ENCODE measurements around the gene SIGLEC9. TPM values are rescaled to one million over a fixed set of nuclear protein-coding genes. Genes with fewer than 3 reads are reported as not detected.
A peak's percentile ranks its signal among the peaks of the same experiment; 100 is the strongest.

Gene SIGLEC9
- total RNA-seq, 1 donor from 2014 or later, result 0.29 TPM

GRCh38 chr19:51119611-51120010 lies 5.1 kb upstream of the SIGLEC9 start:
- intact Hi-C loops (cut with micrococcal nuclease), result no loop called here
- Mint-ChIP-seq H3K4me1 (ENCODE audit: low read depth) (peaks cover 48% of the 10 kb centered on the region), H3K27me3 (ENCODE audit: insufficient read depth) (peaks cover 9% of the 10 kb centered on the region), H3K9me3 (no peaks in the 10 kb centered on the region), H3K27ac (no peak overlapping the region), H3K36me3 (ENCODE audit: low read depth) (no peaks in the 10 kb centered on the region), H3K4me3 (no peak overlapping the region)
- DNase-seq (ENCODE audit: low spot score), result no peak

- Mint-ChIP-seq H3K27me3 (ENCODE audit: insufficient read depth) (peaks cover 9% of the 10 kb centered on the region), H3K36me3 (ENCODE audit: low read depth) (no peaks in the 10 kb centered on the region), H3K4me3 (no peak overlapping the region), H3K4me1 (ENCODE audit: low read depth) (peaks cover 53% of the 10 kb centered on the region), H3K9me3 (no peaks in the 10 kb centered on the region), H3K27ac (no peak overlapping the region)
- no peak for DNase-seq (ENCODE audit: low spot score)
- intact Hi-C loops (cut with micrococcal nuclease), result no loop called here
Observed at GRCh38 chr19:51120160-51120559, 4.5 kb upstream of the SIGLEC9 start.

GRCh38 chr19:51121257-51121656 lies 3.4 kb upstream of the SIGLEC9 start:
- Mint-ChIP-seq H3K36me3 (ENCODE audit: low read depth) (no peaks in the 10 kb centered on the region), H3K4me3 (no peak overlapping the region), H3K27me3 (ENCODE audit: insufficient read depth) (peaks cover 7% of the 10 kb centered on the region), H3K27ac (no peak overlapping the region), H3K4me1 (ENCODE audit: low read depth) (peaks cover 48% of the 10 kb centered on the region), H3K9me3 (no peaks in the 10 kb centered on the region)
- intact Hi-C loops (cut with micrococcal nuclease), result no loop called here
- DNase-seq (ENCODE audit: low spot score), result no peak

GRCh38 chr19:51122112-51122981 lies 2.4 kb upstream of the SIGLEC9 start:
- Mint-ChIP-seq H3K4me1 (ENCODE audit: low read depth) (peaks cover 41% of the 10 kb centered on the region), H3K27ac (no peak overlapping the region)
- intact Hi-C loops (cut with micrococcal nuclease), result no loop called here

GRCh38 chr19:51123381-51123800 lies 1.3 kb upstream of the SIGLEC9 start:
- Mint-ChIP-seq H3K4me3 (peak overlapping the region; percentile 54), H3K27me3 (ENCODE audit: insufficient read depth) (peaks cover 8% of the 10 kb centered on the region), H3K36me3 (ENCODE audit: low read depth) (no peaks in the 10 kb centered on the region), H3K27ac (peak overlapping the region; percentile 80), H3K9me3 (no peaks in the 10 kb centered on the region), H3K4me1 (ENCODE audit: low read depth) (peaks cover 41% of the 10 kb centered on the region)
- intact Hi-C loops (cut with micrococcal nuclease), result loop anchor here (1.0 kb wide), 1 partner anchor 9 kb away; no protein-coding TSS in a partner anchor
- peak; percentile 37 for DNase-seq (ENCODE audit: low spot score)

More at GRCh38 chr19:51122112-51122981, 2.4 kb upstream of the SIGLEC9 start:
- Mint-ChIP-seq H3K36me3 (ENCODE audit: low read depth) (no peaks in the 10 kb centered on the region), H3K4me3 (no peak overlapping the region), H3K27me3 (ENCODE audit: insufficient read depth) (peaks cover 11% of the 10 kb centered on the region), H3K9me3 (no peaks in the 10 kb centered on the region)
- no peak for DNase-seq (ENCODE audit: low spot score)

- no peak for DNase-seq (ENCODE audit: low spot score)
- Mint-ChIP-seq H3K27me3 (ENCODE audit: insufficient read depth) (peaks cover 8% of the 10 kb centered on the region), H3K9me3 (no peaks in the 10 kb centered on the region), H3K4me3 (peak overlapping the region; percentile 54), H3K36me3 (ENCODE audit: low read depth) (no peaks in the 10 kb centered on the region), H3K27ac (peak overlapping the region; percentile 80), H3K4me1 (ENCODE audit: low read depth) (peaks cover 45% of the 10 kb centered on the region)
- intact Hi-C loops (cut with micrococcal nuclease), result loop anchor here (1.0 kb wide), 1 partner anchor 10 kb away; no protein-coding TSS in a partner anchor
Observed at GRCh38 chr19:51123802-51124201, 904 bp upstream of the SIGLEC9 start.

GRCh38 chr19:51124216-51124615 lies 490 bp upstream of the SIGLEC9 start:
- peak overlapping the region; percentile 51 for H3K4me3 Mint-ChIP-seq
- H3K9me3 Mint-ChIP-seq, result no peaks in the 10 kb centered on the region
- H3K27ac Mint-ChIP-seq, result peak overlapping the region; percentile 80
- peaks cover 8% of the 10 kb centered on the region for H3K27me3 Mint-ChIP-seq (ENCODE audit: insufficient read depth)
- DNase-seq (ENCODE audit: low spot score), result no peak
- H3K4me1 Mint-ChIP-seq (ENCODE audit: low read depth), result peaks cover 46% of the 10 kb centered on the region
- H3K36me3 Mint-ChIP-seq (ENCODE audit: low read depth), result no peaks in the 10 kb centered on the region
- intact Hi-C loops (cut with micrococcal nuclease), result no loop called here

GRCh38 chr19:51125421-51126075 lies 842 bp downstream of the SIGLEC9 start:
- H3K36me3 Mint-ChIP-seq (ENCODE audit: low read depth), result no peaks in the 10 kb centered on the region
- no peak overlapping the region for H3K4me3 Mint-ChIP-seq
- H3K9me3 Mint-ChIP-seq, result no peaks in the 10 kb centered on the region
- intact Hi-C loops (cut with micrococcal nuclease), result no loop called here
- no peak for DNase-seq (ENCODE audit: low spot score)
- H3K27me3 Mint-ChIP-seq (ENCODE audit: insufficient read depth), result peaks cover 11% of the 10 kb centered on the region
- peaks cover 39% of the 10 kb centered on the region for H3K4me1 Mint-ChIP-seq (ENCODE audit: low read depth)
- no peak overlapping the region for H3K27ac Mint-ChIP-seq

GRCh38 chr19:51127032-51127431 lies 2.3 kb downstream of the SIGLEC9 start:
- no peak overlapping the region for H3K4me3 Mint-ChIP-seq
- no peak for DNase-seq (ENCODE audit: low spot score)
- peaks cover 39% of the 10 kb centered on the region for H3K4me1 Mint-ChIP-seq (ENCODE audit: low read depth)
- no peak overlapping the region for H3K27ac Mint-ChIP-seq
- H3K36me3 Mint-ChIP-seq (ENCODE audit: low read depth), result no peaks in the 10 kb centered on the region
- H3K9me3 Mint-ChIP-seq, result no peaks in the 10 kb centered on the region
- intact Hi-C loops (cut with micrococcal nuclease), result no loop called here
- H3K27me3 Mint-ChIP-seq (ENCODE audit: insufficient read depth), result peaks cover 11% of the 10 kb centered on the region

GRCh38 chr19:51127755-51128154 lies 3.0 kb downstream of the SIGLEC9 start:
- Mint-ChIP-seq H3K9me3 (no peaks in the 10 kb centered on the region), H3K36me3 (ENCODE audit: low read depth) (no peaks in the 10 kb centered on the region), H3K27ac (no peak overlapping the region), H3K27me3 (ENCODE audit: insufficient read depth) (peaks cover 9% of the 10 kb centered on the region), H3K4me1 (ENCODE audit: low read depth) (peaks cover 39% of the 10 kb centered on the region), H3K4me3 (no peak overlapping the region)
- intact Hi-C loops (cut with micrococcal nuclease), result loop anchor here (2.0 kb wide), 1 partner anchor 13 kb away; no protein-coding TSS in a partner anchor
- no peak for DNase-seq (ENCODE audit: low spot score)

GRCh38 chr19:51128227-51128626 lies 3.5 kb downstream of the SIGLEC9 start:
- H3K4me3 Mint-ChIP-seq, result no peak overlapping the region
- no peaks in the 10 kb centered on the region for H3K9me3 Mint-ChIP-seq
- H3K4me1 Mint-ChIP-seq (ENCODE audit: low read depth), result peaks cover 35% of the 10 kb centered on the region
- intact Hi-C loops (cut with micrococcal nuclease), result loop anchor here (2.0 kb wide), 1 partner anchor 13 kb away; no protein-coding TSS in a partner anchor
- no peak overlapping the region for H3K27ac Mint-ChIP-seq
- DNase-seq (ENCODE audit: low spot score), result no peak
- no peaks in the 10 kb centered on the region for H3K36me3 Mint-ChIP-seq (ENCODE audit: low read depth)
- peaks cover 9% of the 10 kb centered on the region for H3K27me3 Mint-ChIP-seq (ENCODE audit: insufficient read depth)

- Mint-ChIP-seq H3K27me3 (ENCODE audit: insufficient read depth) (peaks cover 12% of the 10 kb centered on the region), H3K27ac (peak overlapping the region; percentile 40), H3K4me1 (ENCODE audit: low read depth) (peaks cover 21% of the 10 kb centered on the region), H3K36me3 (ENCODE audit: low read depth) (no peaks in the 10 kb centered on the region), H3K9me3 (no peaks in the 10 kb centered on the region), H3K4me3 (no peak overlapping the region)
- no peak for DNase-seq (ENCODE audit: low spot score)
- intact Hi-C loops (cut with micrococcal nuclease), result loop anchor here (2.0 kb wide), 1 partner anchor 15 kb away; no protein-coding TSS in a partner anchor
Observed at GRCh38 chr19:51129716-51130115, 5.0 kb downstream of the SIGLEC9 start.

Measured in activated T-helper 1 cell treated with anti-CD3 and anti-CD28 coated beads, Interleukin-12 subunit alpha, Interleukin-12 subunit beta, Interleukin-2, Interleukin-4 antibody, amounts not matched to agents 30 ng/mL and 10 ng/mL and 1 ng/mL, durations not matched to agents 14 hours and 24 hours and 36 hours (primary cell).